Endothelial cell of umbilical vein (primary cell): ENCODE results near the gene ZNF511.

Experiments used
- EZH2 ChIP-seq: IDR thresholded peaks from 2 replicates; pipeline ENCODE4 v1.6.1; 2012; ENCODE audit warnings: borderline replicate concordance, low read depth, mild to moderate bottlenecking, moderate library complexity, low read length, inconsistent platforms; ENCODE audit not compliant: severe bottlenecking
- GATA2 ChIP-seq: IDR thresholded peaks from 2 replicates; pipeline ENCODE4 v1.7.0; 2011; ENCODE audit warnings: low read depth, mild to moderate bottlenecking, moderate library complexity, mixed read lengths, low read length; ENCODE audit not compliant: insufficient read length, insufficient read depth
- JUN ChIP-seq: IDR thresholded peaks from 2 replicates; pipeline ENCODE4 v1.6.1; 2011; ENCODE audit warnings: borderline replicate concordance, low read depth; ENCODE audit not compliant: insufficient read length, insufficient read depth
- POLR2A ChIP-seq: IDR thresholded peaks from 2 replicates; pipeline ENCODE4 v1.6.1; 2012; ENCODE audit warnings: low read depth, mild to moderate bottlenecking, control low read depth, low read length
- POLR2AphosphoS5 ChIP-seq: IDR thresholded peaks from 2 replicates; pipeline ENCODE4 v1.6.1; 2012; ENCODE audit warnings: low read depth, mild to moderate bottlenecking, control low read depth, low read length, moderate library complexity; ENCODE audit not compliant: insufficient read depth
- TF ChIP-seq, protein P1 (sequence below), 2 donors: IDR thresholded peaks; 1 replicate in 1 of 2; 2 replicates in 1 of 2; pipeline ENCODE4 v1.5.1; 2011; ENCODE audit warnings: low read length in 2 of 2, mild to moderate bottlenecking in 2 of 2, moderate library complexity in 2 of 2, control low read depth in 1 of 2, inconsistent platforms in 1 of 2, low read depth in 1 of 2; ENCODE audit not compliant: insufficient read depth in 1 of 2; ENCODE audit errors: extremely low read depth in 1 of 2
- TF ChIP-seq, protein P2 (sequence below): IDR thresholded peaks from 2 replicates; pipeline ENCODE4 v1.6.1; 2011; ENCODE audit not compliant: insufficient read depth, insufficient read length

- no peak for TF ChIP-seq POLR2AphosphoS5
- TF ChIP-seq, protein P1, sequence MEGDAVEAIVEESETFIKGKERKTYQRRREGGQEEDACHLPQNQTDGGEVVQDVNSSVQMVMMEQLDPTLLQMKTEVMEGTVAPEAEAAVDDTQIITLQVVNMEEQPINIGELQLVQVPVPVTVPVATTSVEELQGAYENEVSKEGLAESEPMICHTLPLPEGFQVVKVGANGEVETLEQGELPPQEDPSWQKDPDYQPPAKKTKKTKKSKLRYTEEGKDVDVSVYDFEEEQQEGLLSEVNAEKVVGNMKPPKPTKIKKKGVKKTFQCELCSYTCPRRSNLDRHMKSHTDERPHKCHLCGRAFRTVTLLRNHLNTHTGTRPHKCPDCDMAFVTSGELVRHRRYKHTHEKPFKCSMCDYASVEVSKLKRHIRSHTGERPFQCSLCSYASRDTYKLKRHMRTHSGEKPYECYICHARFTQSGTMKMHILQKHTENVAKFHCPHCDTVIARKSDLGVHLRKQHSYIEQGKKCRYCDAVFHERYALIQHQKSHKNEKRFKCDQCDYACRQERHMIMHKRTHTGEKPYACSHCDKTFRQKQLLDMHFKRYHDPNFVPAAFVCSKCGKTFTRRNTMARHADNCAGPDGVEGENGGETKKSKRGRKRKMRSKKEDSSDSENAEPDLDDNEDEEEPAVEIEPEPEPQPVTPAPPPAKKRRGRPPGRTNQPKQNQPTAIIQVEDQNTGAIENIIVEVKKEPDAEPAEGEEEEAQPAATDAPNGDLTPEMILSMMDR (IDR thresholded peaks at IDR 0.05; ENCODE audit: extremely low read depth in 1 of 2, insufficient read depth in 1 of 2, low read depth in 1 of 2, low read length in 2 of 2): no peak
- TF ChIP-seq POLR2A: no peak
- TF ChIP-seq, protein P2, sequence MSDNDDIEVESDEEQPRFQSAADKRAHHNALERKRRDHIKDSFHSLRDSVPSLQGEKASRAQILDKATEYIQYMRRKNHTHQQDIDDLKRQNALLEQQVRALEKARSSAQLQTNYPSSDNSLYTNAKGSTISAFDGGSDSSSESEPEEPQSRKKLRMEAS: no peak
- no peak for TF ChIP-seq JUN
- no peak for TF ChIP-seq GATA2
- no peak for TF ChIP-seq EZH2
Measured at GRCh38 chr10:133328358-133329343, 19.9 kb downstream of the ZNF511 start.
